IPS-20b (cell line): ENCODE results near the gene ZFPM1.

Experiments
- H3K27ac ChIP-seq: one replicate; pipeline ENCODE4 v1.5.1; 2013; ENCODE audit warnings: low read length
- H3K27me3 ChIP-seq: 2 replicates; pipeline ENCODE4 v1.6.1; 2013; ENCODE audit warnings: mild to moderate bottlenecking, low read length, inconsistent platforms; ENCODE audit not compliant: insufficient read depth
- H3K36me3 ChIP-seq: 2 replicates; pipeline ENCODE4 v1.6.1; 2013; ENCODE audit warnings: low read depth, mild to moderate bottlenecking, inconsistent platforms, low read length, moderate library complexity; ENCODE audit not compliant: insufficient read depth
- H3K4me1 ChIP-seq: 2 replicates; pipeline ENCODE4 v1.6.1; 2013; ENCODE audit warnings: mild to moderate bottlenecking, control low read depth, inconsistent platforms, low read length, moderate library complexity; ENCODE audit not compliant: insufficient read depth
- H3K4me3 ChIP-seq: 2 replicates; pipeline ENCODE4 v1.5.1; 2013; ENCODE audit warnings: mild to moderate bottlenecking, low read length, inconsistent platforms
- H3K9ac ChIP-seq: 2 replicates; pipeline ENCODE4 v1.6.1; 2013; ENCODE audit warnings: low read depth, mild to moderate bottlenecking, inconsistent platforms, low read length, moderate library complexity
- H3K9me3 ChIP-seq: 2 replicates; pipeline ENCODE4 v1.6.1; 2013; ENCODE audit warnings: mild to moderate bottlenecking, low read depth, low read length, inconsistent platforms; ENCODE audit not compliant: insufficient read depth

The ZFPM1 gene

DNA sequence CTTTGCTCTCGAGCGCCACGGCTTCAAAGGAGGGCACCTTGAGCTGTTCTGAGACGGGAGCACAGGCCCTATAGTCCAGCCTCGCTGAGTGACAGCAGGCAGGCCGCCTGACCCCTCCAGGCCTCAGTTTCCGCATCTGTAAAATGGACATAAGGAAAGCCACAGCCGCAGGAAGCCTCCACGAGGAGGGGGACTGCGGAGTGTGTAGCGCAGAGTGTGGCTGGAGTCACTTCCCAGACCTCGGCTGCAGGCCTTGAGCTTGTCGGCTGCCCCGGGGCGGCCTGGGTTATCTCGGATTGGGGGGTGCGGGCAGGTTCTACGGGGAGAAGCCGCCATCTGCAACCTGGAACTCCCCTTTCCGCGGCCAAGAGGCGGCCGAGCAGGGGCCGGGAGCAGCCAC lies 40.8 kb downstream of the ZFPM1 start:
- Histone ChIP-seq H3K4me1 (no peaks in the 10 kb centered on the region), H3K27ac (no peak overlapping the region), H3K9ac (no peak overlapping the region), H3K4me3 (no peak overlapping the region), H3K27me3 (no peaks in the 10 kb centered on the region), H3K36me3 (no peaks in the 10 kb centered on the region), H3K9me3 (no peaks in the 10 kb centered on the region)

DNA sequence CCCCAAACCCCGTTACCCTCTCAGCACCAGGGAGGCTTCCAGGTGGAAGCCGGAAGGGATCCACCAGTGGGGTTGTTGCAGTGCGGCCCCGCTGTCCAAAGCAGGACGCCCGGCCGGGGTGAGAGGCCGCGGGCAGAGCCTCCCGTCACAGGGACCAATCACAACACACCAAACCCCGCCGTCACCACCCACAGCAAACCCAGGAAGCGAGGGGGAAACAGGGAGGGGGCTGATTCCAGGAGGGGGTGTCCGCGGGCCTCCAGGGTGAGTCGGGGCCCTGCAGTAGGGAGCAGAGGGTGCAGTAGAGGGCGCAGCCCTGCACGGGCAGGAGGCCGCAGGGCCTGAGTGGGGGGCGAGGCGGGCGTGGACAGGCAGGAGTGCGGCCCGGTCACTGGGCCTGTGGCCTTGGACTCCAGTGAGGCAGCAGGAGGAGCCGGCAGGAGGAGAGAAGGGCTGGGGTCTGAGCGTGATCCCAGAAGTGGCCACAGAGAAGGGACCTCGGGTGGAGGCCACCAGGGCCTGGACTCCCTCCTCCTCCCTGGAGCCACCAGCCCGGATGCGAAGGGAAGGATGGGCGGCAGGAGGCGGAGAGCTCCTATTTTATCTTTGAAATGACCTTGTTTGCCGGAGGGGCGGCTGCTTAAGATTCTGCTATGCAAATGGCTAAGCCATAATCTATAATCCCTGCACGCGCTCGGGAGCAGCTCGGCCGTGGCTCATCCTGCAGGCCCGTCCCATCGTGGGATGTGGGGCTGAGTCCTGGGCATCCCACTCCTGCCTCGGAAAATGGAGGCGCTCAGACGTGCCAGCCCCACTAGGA lies 41.5 kb downstream of the ZFPM1 start:
- no peak overlapping the region for H3K9ac ChIP-seq
- H3K4me1 ChIP-seq: no peaks in the 10 kb centered on the region
- H3K9me3 ChIP-seq: no peaks in the 10 kb centered on the region
- no peak overlapping the region for H3K27ac ChIP-seq
- H3K36me3 ChIP-seq: no peaks in the 10 kb centered on the region
- H3K27me3 ChIP-seq: no peaks in the 10 kb centered on the region
- H3K4me3 ChIP-seq: no peak overlapping the region

- Histone ChIP-seq H3K9ac (no peak overlapping the region), H3K4me3 (no peak overlapping the region), H3K9me3 (no peaks in the 10 kb centered on the region), H3K4me1 (no peaks in the 10 kb centered on the region), H3K27ac (no peak overlapping the region), H3K36me3 (no peaks in the 10 kb centered on the region), H3K27me3 (no peaks in the 10 kb centered on the region)
These were observed 42.2 kb downstream of the ZFPM1 start for GRCh38 chr16:88495268-88495772.

- Histone ChIP-seq H3K36me3 (no peaks in the 10 kb centered on the region), H3K4me1 (no peaks in the 10 kb centered on the region), H3K27ac (no peak overlapping the region), H3K4me3 (no peak overlapping the region), H3K9ac (no peak overlapping the region), H3K9me3 (no peaks in the 10 kb centered on the region; the same call in 1 of the 2 replicates), H3K27me3 (no peaks in the 10 kb centered on the region)
These were observed 44.7 kb downstream of the ZFPM1 start for GRCh38 chr16:88497561-88498462.

- no peaks in the 10 kb centered on the region for H3K27me3 ChIP-seq
- H3K36me3 ChIP-seq: no peaks in the 10 kb centered on the region
- H3K4me3 ChIP-seq: no peak overlapping the region
- no peaks in the 10 kb centered on the region; the same call in 1 of the 2 replicates for H3K9me3 ChIP-seq
- no peak overlapping the region for H3K27ac ChIP-seq
- H3K4me1 ChIP-seq: no peaks in the 10 kb centered on the region
- no peak overlapping the region for H3K9ac ChIP-seq
These were observed 45.6 kb downstream of the ZFPM1 start for GRCh38 chr16:88498576-88499208.

DNA sequence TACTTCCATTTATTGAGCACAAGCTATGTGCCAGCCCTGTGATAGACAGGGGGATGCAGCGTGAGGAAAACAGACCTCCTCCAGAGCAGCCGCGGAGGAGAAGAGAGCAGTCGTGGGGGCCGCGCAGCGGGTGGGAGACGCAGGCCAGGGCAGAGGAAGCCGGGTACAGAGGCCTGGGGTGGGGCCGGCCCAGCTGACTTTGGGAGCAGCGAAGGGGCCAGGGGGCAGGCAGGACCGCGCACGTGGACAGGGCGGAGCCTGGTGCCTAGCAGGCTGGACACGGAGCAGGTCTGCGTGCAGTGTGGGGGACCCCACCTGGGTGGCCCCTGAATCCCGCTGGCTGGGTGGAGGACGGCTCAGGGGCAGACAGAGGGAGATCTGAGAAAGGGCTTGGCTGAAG lies 46.2 kb downstream of the ZFPM1 start:
- Histone ChIP-seq H3K27ac (no peak overlapping the region), H3K9me3 (no peaks in the 10 kb centered on the region; the same call in 1 of the 2 replicates), H3K9ac (no peak overlapping the region), H3K27me3 (no peaks in the 10 kb centered on the region), H3K4me1 (no peaks in the 10 kb centered on the region), H3K36me3 (no peaks in the 10 kb centered on the region), H3K4me3 (no peak overlapping the region)

- Histone ChIP-seq H3K4me1 (no peaks in the 10 kb centered on the region), H3K9me3 (no peaks in the 10 kb centered on the region; the same call in 1 of the 2 replicates), H3K27me3 (no peaks in the 10 kb centered on the region), H3K9ac (no peak overlapping the region), H3K36me3 (no peaks in the 10 kb centered on the region), H3K27ac (no peak overlapping the region), H3K4me3 (no peak overlapping the region)
These were observed 46.8 kb downstream of the ZFPM1 start for GRCh38 chr16:88499836-88500251.

GRCh38 chr16:88500255-88500661 lies 47.2 kb downstream of the ZFPM1 start:
- Histone ChIP-seq H3K27me3 (no peaks in the 10 kb centered on the region), H3K27ac (no peak overlapping the region), H3K9ac (no peak overlapping the region), H3K36me3 (no peaks in the 10 kb centered on the region), H3K9me3 (no peaks in the 10 kb centered on the region; the same call in 1 of the 2 replicates), H3K4me1 (no peaks in the 10 kb centered on the region), H3K4me3 (no peak overlapping the region)

- Histone ChIP-seq H3K9ac (no peak overlapping the region), H3K27ac (no peak overlapping the region), H3K9me3 (no peaks in the 10 kb centered on the region; the same call in 1 of the 2 replicates), H3K4me1 (no peaks in the 10 kb centered on the region), H3K27me3 (no peaks in the 10 kb centered on the region), H3K36me3 (no peaks in the 10 kb centered on the region), H3K4me3 (no peak overlapping the region)
These were observed 49.3 kb downstream of the ZFPM1 start for GRCh38 chr16:88502371-88502770.

- no peaks in the 10 kb centered on the region for H3K36me3 ChIP-seq
- H3K27ac ChIP-seq: no peak overlapping the region
- no peak overlapping the region for H3K9ac ChIP-seq
- H3K4me1 ChIP-seq: no peaks in the 10 kb centered on the region
- H3K9me3 ChIP-seq: no peaks in the 10 kb centered on the region; the same call in 1 of the 2 replicates
- H3K4me3 ChIP-seq: no peak overlapping the region
- no peaks in the 10 kb centered on the region for H3K27me3 ChIP-seq
These were observed 49.7 kb downstream of the ZFPM1 start for GRCh38 chr16:88502776-88503280.

- no peaks in the 10 kb centered on the region; the same call in 1 of the 2 replicates for H3K9me3 ChIP-seq
- H3K27ac ChIP-seq: no peak overlapping the region
- no peak overlapping the region for H3K9ac ChIP-seq
- no peaks in the 10 kb centered on the region for H3K4me1 ChIP-seq
- H3K36me3 ChIP-seq: no peaks in the 10 kb centered on the region
- H3K4me3 ChIP-seq: no peak overlapping the region
- no peaks in the 10 kb centered on the region for H3K27me3 ChIP-seq
These were observed 50.3 kb downstream of the ZFPM1 start for GRCh38 chr16:88503374-88503770.
